GM19438 (cell line): ENCODE data around the gene PFN3.
A peak's percentile ranks its signal among the peaks of the same experiment; 100 is the strongest.

Experiments
- ATAC-seq: cut with Tn5 transposase; IDR thresholded peaks from one replicate; pipeline ENCODE4 v1.9.1; 2021; ENCODE audit warnings: low read depth; ENCODE audit not compliant: unreplicated experiment

Gene PFN3

DNA sequence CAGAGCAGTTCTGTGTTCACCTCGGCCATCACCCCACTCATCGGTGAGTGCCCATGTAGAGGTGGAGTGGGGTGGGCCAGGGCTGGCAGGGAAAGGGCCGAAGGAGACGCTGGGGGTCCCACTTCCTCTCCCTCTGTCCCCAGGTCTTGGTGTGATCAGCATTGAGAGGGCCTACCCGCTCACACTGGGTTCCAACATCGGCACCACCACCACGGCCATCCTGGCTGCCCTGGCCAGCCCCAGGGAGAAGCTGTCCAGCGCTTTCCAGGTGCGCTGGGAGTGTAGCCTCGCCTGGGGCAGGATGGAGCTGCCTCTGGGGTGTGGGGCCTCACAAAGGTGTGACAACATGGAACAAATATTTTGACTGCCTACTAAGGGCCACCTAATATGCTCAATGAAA lies 3.7 kb downstream of the PFN3 start:
- no peak for ATAC-seq

DNA sequence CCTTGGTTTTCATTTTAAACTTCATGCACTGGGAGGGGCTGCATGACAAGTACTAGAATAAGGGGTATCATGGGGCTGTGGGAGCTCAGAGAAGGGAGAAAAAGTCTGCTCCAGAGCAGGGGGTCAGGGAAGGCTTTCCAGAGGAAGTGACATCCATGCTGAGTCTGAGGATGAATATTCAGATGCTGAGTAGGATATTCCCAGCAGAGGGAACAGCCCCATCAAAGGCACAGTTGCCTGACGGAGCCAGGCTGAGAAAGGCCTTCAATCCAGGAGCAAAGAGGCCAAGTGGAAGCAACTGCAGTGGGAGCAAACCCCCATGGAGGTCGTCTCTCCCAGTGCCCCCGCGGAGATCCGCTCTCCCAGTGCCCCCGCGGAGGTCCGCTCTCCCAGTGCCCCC lies 4.4 kb downstream of the PFN3 start:
- no peak for ATAC-seq

DNA sequence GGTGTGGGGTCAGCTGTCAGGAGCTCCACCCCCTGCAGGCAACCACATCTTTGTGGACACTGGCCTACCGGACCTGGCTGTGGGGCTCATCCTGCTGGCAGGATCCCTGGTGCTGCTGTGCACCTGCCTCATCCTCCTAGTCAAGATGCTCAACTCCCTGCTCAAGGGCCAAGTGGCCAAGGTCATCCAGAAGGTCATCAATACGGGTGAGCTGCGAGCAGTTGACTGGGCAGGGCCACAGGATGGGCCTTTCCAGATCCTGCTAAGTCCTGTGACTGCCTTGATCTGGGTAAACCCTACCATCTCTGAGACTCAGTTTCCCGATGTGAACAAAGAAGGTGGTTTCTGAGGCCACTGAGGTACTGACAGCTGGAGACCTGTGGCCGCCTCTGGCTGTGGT lies 6.5 kb downstream of the PFN3 start:
- no peak for ATAC-seq

DNA sequence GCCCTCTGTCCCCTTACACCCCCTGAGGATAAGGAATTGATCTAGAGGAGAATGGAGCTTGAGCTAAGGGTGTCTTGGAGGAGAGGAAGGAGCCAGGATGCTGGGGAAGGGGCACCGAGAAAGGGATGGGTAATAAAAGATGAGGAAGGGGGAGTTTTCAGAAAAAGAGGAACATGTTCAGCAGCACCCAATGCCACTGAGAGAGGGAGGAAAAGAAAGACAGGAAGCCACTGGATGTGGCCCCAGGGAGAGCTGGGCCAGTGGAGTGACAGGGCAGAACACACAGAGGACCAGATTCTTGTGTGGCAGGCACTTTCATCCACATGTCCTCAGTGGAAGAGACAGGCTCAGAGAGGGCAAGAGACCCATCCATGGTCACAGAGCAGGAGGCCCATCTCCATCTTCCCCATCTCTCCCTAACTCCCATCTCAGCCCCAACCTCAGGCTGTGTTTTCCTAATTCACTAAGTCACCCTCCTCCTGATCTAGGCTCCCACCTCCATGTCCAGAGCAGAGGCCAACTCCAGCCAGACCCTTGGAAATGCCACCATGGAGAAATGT lies 7.2 kb downstream of the PFN3 start:
- no peak for ATAC-seq

DNA sequence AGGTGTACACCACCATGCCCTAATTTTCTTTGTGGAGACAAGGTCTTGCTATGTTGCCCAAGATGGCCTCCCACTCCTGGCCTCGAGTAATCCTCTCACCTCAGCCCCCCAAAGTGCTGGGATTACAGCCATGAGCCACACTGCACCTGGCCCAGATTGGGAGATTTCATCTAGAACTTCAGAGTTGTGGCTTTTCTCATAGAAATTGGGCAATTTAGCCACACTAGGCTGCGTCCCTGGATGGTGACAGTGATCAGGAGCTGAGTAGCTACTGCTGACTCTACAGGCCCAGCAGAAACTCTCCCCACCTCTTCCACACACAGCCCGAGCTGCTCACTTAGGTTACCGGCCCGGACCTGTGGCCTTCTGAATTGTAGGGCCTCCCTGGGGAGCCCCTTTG lies 7.7 kb downstream of the PFN3 start:
- no peak for ATAC-seq

DNA sequence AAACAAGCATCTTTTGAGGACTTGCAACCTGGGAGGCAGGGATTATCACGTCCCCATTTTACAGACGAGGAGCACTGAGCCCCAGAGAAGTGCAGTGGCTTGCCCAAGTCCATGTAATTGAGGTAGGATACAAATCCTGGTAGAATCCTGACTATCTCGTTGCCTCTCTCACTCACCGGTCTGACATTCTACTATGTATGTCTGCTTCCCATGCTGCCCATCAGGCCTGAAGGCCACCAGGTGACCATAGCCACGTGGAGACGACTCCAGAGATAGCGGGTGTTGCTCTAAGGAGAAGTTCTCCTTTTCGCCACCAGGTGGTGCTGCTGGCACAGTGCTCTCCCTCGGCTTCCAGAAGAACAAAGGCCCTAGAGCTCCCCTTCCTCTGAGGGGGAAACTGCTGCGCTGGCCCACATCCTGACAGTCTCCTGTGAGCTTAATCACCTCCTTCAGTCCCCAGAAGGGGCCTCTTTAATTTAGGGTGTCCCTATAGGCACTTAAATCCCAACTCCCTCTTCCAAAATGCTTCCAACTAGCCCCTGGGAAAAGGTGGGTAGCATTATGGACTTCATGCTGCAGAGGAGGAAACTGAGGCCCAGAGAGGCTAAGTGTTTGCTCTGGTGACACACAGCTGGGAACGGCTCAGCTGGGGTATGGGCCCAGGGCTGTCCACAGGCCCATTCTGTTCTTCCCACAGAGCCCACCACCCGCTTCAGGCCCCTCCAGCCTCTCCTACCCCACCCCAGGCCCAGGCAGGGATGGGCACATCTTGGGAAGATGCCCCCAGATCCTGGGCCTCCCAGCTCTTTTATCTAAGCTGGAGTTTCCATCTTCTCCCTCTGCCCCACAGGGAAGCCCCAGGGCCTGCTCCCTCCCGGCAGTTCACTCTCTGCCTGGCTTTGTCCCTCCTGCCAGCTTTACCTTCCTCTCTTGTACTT lies 9.8 kb downstream of the PFN3 start:
- ATAC-seq = no peak

DNA sequence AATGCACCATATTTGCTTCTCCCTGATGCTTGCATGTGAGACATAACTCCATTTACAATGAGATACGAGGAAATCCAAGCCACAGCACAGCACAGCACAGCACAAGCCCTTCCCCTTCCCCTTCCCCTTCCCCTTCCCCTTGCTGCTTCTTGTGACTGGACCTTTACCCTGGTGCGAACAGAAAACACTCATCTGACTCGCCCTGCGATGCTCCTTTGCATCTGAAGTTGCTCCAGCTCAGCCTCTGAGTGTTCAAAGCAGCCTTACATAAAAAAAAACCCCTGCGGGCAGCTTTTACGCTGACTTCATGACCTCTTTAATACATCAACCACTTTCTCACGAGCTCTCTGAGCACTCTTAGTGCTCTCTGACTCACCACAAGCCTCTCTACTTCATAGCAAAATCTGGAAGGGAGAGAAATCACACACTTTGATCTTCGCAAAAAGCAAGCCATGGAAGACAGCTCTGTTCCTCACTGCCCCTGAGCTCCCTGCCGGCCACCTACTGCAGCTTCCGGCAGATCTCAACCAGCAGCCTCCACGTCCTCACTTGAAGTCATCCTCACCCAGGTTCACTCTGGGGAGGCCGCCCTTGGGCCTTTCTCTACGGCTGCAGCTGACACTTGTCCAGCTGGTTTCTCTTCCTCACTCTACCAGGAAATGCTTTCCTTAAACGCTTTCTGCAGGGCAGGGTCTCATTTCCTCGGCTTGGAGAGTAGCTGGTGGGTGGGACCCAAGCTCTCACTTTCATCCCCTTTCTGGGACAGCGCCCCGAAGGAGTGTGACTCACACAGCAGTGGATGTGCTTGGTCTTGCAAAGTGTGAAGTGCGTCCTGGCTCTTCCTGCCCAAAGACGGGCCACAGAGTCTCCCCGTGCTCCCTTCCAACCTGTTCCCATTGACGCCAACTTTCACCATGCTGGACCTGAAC lies 11.0 kb downstream of the PFN3 start:
- peak; percentile 59 for ATAC-seq

DNA sequence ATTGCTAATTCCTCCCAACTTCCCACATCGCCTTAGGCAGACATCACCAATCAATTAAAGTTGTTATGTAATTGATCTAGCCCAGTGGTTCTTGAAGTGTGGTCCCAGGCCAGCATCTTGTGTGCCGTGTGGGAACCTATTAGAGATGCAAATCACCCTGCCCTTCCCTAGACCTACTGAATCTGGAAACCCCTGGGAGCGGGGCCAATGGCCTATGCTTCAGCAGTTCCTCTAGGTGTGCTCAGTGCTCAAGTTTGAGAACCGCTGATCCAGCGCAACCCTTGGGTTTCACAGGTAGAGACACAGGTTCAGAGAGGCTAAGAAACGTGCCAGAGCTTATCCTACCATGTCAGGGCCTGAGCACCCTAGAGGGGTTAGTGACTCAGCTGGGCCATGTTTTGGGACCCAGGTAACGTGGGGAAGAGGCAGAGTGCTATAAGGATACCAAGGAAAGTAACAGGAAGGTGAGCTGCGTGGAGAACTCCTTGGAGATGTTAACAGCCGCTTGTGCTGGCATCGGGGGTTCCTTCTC lies 11.9 kb downstream of the PFN3 start:
- no peak for ATAC-seq

DNA sequence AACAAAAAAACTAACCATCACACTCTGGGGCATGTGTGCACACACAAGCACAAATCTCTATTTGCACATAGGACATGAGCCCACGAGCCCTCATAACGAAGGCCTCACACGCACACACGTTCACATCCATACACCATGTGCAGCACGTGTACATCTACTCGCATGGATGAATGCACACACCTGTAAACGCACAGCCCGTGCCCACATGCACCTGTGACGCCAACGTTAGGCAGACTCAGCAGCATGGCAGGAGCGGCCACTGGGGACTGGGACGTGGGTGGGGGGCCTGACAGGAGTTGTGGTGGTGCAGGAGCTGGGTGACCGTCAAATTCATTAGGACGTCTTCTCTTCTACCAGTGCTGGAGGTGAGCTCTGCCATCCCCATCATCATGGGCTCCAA lies 13.1 kb downstream of the PFN3 start:
- no peak for ATAC-seq

DNA sequence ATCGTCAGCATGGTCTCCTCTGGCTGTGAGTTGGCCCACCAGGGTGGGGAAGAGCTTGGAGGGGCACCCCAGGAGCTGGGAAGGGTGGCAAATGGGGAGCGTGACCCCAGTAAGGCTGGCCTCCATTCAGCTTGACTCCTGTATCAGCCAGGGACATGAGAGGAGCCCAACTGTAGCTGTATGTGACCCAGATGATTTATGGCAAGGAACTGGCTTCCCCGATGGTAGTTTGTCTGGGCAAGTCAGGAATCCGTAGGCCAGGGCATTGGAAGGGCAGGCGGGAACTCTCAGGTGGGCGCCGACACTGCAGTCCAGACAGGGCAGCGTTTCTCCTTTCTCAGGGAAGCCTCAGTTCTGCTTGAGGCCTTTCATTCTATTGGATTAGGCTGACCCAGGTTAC lies 13.9 kb downstream of the PFN3 start:
- ATAC-seq = no peak

DNA sequence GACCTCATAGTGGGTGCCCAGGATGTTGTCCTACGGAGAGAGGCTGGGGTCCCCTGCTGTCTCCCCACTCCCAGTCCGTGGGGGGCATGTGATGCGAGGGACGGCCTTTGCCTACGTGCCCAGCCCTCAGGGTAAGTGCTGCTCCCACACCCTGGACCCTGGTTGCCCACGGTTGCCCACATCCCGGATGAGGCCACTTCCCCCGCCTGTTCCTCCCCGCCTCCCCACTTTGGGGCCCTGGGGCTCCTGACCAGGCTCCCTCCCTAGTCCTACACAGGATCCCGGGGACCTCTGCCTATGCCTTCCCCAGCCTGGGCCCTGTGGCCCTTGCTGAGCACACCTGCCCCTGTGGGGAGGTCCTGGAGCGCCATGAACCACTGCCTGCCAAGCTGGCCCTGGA lies 14.7 kb downstream of the PFN3 start:
- no peak for ATAC-seq

DNA sequence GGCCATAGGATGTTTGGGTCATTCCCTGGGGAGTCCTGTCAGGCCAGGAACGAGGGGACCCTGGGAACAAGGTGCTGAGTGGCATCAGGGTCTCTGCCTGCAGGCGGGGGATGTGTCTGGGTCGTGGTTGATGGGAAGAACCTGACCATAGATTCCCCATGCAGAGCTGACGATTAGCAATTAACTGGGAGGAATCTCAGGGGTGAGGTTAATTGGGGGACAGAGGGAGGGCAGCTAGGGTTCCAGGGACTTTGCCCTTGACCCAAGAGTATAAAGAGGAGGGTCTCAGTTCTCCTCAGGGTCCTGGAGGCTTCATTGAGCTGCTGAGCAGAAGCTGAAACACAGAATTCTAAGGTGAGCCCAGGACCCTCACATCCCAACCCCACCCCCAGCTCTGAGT lies 16.3 kb downstream of the PFN3 start, which contains the start of gene SLC34A1:
TSS of gene SLC34A1 (plus strand) at position 301 of the 400 bp plus-strand sequence. CDS start 1,308 bp downstream, outside the sequence.
- ATAC-seq = no peak

DNA sequence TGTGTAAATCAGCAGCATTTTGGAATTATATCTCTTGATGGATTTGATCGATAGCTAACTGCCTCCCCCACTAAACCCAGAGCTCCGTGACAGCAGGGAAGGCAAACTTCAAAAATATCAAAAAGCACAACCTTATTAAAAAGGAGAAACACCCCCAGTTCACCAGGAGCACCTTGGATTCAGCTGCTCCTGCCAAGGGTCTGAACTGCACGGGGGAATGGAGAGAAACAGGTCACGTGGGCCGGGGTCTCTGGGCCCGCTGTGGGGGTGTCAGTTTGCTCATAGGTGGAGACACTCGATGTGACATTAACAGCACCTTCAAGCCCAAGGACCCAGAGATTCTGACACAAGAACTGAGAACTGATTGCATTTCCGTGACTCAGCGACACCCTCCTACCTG lies 17.3 kb downstream of the PFN3 start:
- ATAC-seq = no peak

DNA sequence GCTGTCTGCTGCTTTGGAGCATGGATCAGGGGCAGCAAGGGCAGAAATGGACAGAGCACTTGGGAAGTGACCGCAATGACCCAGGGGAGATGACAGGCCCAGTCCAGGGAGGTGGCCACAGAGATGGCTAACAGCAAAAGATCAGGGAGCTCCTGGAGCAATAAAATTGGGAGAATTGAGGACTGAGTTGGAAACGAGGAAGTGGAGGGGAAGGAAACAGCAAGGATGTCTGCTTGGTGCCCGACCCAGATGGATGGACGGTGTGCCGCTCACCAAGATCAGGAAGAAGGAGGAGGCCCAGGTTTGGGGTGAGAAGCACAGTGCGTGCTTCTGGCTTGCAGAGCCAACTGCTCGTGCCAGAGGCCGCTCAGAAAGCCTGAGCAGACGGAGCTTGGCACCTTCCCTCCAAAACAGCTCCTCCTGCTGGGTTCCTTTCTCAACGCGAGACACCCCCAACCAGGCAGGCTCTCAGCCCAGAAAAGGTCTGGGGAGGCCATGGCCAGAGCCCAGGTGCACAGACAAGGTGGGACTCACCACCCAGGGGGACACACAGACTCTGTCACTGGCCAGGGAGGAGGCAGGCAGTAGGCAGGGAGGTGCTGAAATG lies 17.9 kb downstream of the PFN3 start:
- no peak for ATAC-seq

DNA sequence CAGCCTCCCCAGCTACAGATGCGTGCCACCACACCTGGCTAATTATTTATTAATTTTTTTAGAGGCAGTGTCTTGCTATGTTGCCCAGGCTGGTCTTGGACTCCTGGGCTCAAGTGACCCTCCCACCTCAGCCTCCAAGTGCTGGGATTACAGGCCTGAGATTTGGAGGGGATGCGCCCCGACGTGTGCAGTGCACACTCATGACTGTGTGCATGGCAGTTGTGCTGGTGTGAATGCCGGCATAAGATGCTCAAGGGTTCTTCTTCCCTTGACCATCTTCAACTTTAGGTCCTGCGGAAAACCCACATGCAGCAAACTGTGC lies 19.7 kb downstream of the PFN3 start:
- no peak for ATAC-seq

DNA sequence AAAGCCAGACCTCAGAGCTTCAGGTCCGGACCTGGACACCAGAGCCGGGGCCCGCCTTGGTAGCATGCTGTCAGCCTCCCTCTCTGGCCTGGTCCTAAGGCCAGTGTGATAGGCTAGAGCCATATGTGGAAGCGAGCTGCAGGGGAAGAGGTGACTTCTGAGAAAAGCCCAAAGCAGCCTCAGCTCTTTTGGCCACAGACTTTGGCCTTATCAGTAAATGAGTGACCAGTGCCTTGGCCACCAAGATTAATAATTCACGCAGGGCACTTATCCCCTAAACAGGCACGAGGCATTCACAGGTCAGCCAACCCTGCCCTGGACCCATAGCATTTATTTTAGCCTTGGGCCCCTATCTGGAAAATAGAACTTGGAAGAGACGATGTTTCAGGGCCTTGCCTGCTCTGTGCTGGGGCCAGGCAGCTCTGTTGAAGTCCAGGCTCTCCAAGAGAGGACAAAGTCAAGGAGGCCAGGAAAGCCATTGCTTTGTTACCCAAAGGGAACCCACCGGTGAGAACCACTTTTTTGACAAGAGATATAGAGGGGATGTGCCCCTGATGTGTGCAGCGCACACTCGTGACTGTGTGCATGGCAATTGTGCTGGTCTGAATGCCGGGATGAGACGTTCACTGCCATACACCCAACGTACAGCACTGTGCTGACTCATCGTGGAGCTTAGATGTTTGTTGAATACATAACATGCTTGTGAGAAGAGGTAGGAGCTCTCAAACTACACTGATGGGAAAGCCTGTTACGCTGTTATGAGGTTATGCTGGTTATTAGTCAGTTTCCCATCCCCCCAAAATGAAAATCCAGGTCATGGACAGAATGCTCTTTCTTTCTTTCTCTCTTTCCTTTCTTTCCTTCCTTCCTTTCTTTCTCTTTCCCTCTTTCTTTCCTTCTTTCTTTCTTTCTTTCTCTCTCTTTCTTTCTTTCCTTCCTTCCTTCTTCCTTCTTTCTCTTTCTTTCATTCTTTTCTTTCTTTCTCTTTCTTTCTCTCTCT lies 21.3 kb downstream of the PFN3 start:
- ATAC-seq = peak; percentile 45

DNA sequence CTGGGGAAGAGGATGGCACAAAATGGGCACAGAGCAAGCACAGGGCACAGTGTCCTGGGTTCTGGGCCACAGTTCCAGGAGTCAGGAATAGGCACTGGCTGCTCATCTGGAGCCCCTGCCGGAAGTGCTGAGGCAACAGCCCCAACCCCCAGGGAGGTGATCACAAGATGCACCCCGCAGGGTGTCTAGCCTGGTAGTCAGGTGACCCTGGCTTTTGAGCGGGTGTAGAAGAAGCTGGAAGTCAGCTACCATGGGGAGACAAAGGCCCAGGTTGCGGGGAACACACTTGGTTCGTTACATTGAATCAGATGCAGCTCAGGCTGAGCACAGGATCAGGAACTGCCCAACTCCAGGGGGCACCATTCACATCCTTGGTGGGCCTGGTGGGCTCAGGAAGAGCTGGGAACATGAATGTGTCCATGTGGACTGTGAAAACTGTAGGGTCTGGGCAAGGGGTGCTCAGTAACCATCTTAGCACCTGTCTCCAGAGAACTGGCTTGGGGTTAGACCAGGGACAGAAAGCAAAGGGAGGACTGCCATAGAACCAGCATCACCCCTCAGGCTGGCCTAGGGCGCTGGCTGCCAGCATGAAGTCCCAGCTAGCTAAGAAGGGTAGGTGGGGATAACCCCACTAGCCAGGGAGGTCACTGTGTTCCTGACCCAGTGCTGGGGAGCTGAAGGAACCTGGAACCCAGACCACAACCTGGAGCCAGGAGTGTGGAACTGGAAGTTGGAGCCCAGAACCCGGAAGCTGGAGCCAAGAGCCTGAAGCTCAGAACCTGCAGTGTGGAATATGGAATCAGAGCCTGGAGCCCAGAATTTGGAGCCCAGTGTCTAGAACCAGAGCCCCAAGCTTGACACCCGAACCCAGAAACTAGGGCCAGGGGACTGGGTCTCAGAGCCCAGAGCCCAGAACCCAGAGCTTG lies 22.3 kb downstream of the PFN3 start:
- ATAC-seq = no peak

DNA sequence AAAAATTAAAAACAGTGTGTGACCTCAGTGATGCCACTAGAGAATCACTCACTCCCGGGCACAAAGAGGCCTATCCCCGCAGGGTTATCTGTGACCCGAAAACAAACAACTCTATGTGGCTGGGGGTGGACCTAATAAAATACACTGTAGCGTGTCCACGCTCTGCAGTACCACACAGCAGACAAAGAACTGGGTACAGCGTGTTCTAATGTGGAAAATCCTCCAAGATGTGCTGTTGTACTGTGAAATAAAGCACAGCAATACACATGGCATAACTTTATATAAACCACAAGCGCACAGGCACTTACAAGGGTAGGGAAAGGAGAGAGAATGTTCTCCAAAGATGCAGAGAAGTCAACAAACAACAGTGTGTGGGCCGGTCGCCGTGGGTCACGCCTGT lies 24.4 kb downstream of the PFN3 start:
- no peak for ATAC-seq
